ENCODE measurements around the gene SEZ6L.
"Not testable (repeated sequence)": the region's sequence is repeated elsewhere in the genome, so short reads cannot be mapped to it uniquely, and the experiment has no call there.

SEZ6L gene

DNA sequence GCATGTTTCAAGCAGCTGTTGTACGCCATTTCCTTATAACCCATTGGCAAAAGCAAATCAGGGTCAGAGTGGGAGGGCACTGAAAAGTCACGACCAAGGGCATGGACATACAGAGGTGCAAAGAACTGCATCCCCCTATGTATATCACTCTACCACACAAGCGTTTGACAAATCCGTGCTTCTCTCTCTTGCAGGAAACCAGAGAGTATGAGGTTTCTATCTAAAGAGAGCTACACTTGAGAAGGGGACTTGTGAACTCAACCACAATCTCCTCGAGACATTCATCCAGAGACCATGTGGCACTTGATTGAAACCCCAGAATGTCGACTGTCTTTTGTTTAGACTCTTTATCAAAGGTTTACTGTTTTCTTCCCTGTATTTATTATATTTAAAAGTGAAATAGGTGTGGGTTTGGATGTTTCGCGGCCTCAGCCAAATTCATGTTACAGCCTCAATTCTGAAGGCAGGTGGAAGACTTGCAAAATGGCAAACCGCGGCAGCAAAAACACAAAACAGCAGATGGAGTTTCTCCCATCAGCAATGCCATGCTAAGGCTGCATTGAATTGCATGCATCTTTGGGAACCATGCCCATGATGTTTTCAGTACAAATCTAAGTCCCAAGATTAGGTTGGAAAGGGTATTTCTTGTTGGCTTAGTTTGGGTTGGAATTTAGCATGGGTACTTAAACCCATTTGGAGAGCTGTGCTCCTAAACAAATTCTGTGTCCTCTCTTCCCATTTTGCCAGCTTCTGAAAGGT lies 211.0 kb downstream of the SEZ6L start:
- DNase-seq (ENCODE audit: low read depth, low spot score): no peak

GRCh38 chr22:26382782-26383181 lies 213.5 kb downstream of the SEZ6L start:
- no peak for DNase-seq (ENCODE audit: low read depth, low spot score)

- DNase-seq (ENCODE audit: low read depth, low spot score): no peak
These were observed 214.8 kb downstream of the SEZ6L start for GRCh38 chr22:26383968-26384556.

DNA sequence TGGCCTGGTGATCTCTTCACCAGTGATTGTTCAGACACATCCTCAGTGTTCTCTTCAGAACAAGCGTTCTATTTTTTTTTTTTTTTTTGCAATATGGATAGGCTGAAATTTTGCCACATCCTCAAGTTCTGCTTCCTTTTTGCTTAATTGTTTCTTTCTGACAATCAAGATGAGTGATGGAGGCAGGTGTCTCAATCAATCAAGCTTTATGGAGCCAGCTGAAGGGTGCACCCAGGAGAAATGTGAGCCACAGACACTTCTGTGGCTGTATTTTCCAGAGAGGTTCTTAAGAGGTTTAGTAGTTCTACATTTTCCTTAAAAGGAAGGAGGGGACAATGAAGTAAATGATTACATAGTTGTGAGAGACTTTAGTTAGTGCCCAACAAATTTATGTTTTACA lies 215.9 kb downstream of the SEZ6L start:
- no peak for DNase-seq (ENCODE audit: low read depth, low spot score)

- no peak for DNase-seq (ENCODE audit: low read depth, low spot score)
These were observed 219.9 kb downstream of the SEZ6L start for GRCh38 chr22:26389125-26389524.

GRCh38 chr22:26391091-26391490 lies 221.8 kb downstream of the SEZ6L start:
- DNase-seq (ENCODE audit: low read depth, low spot score): no peak

DNA sequence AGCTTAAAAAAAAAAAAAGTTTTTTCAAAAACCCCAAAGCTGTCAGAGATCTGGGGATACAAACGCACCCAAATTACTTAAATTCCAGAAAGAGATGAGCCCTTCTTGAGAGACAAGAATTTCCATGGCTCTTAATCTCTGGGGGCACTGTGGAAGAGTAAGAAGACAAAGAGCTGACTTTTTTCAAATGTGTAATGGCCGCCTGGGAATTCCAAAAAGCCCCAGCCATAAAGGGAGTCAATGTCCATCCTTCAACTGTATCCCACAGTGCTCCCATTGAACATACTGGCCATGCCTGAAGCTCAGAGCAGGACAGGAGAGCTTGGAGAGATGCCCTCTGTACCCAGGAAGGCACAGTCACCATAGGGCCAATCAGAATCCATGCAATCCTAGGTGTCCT lies 222.4 kb downstream of the SEZ6L start:
- DNase-seq (ENCODE audit: low read depth, low spot score): no peak

GRCh38 chr22:26393929-26394328 lies 224.7 kb downstream of the SEZ6L start:
- no peak for DNase-seq (ENCODE audit: low read depth, low spot score)

- no peak for DNase-seq (ENCODE audit: low read depth, low spot score)
These were observed 225.5 kb downstream of the SEZ6L start for GRCh38 chr22:26394777-26395176.

DNA sequence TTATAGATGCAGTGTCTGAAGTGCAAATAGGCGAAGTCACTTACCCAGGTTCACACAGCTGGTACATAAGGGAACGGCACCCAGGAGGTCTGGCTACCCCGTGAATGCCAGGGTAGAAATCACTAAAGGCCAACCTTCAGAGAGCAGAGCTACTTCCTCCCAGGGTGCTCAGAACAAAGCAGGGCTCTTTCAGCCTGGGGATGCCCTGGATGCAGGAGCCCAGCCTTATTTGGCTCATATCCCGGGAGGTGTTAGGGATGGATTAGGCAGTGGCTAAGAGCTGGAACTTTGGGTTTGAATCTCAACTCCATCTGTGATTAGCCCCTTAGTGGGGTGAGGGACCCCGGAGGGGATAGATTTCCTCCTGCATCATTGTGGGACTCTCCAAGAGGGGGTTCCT lies 226.7 kb downstream of the SEZ6L start:
- no peak for DNase-seq (ENCODE audit: low read depth, low spot score)

DNA sequence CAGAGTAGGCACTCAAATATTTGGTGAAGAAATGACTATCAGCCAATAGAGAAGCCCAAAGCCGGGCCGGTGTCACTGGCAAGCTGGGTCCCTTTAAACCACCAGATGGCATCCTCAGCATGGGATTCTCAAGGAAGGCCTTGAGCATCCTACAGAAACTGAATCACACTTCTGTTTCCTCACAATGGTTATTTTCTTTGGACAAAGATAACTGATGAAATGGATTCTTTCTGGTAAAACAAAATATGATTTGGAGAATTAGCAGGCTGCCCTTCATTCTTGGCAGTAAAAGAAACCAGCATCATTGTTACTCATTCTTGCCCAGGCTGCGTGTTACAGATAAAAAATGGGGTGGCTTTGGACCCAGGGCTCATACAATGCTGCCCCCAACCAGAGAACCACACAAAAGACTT lies 229.5 kb downstream of the SEZ6L start:
- DNase-seq (ENCODE audit: low read depth, low spot score): peak; percentile 34

GRCh38 chr22:26399289-26399688 lies 230.0 kb downstream of the SEZ6L start:
- no peak for DNase-seq (ENCODE audit: low read depth, low spot score)

DNA sequence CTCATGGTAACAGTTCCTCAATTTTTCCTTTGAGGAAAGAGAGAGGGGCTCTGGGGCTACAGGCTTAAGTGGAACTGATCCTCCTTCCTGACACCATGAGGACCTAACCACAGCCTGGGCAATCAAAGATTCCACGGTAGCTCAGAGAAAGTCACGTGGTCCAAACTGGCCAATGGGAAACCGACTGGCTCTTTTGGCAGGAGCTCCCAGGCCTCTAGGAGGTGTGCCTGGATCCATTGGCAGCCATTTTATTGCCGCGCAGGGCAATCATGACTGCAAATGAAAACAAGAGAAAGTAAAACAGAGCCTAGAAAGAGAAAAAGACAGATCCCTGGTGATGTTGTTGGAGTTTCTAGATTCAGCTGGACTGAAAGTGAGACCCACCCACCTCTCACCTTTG lies 232.5 kb downstream of the SEZ6L start:
- no peak for DNase-seq (ENCODE audit: low read depth, low spot score)

GRCh38 chr22:26404851-26405421 lies 235.7 kb downstream of the SEZ6L start:
- DNase-seq (ENCODE audit: low read depth, low spot score): no peak

DNA sequence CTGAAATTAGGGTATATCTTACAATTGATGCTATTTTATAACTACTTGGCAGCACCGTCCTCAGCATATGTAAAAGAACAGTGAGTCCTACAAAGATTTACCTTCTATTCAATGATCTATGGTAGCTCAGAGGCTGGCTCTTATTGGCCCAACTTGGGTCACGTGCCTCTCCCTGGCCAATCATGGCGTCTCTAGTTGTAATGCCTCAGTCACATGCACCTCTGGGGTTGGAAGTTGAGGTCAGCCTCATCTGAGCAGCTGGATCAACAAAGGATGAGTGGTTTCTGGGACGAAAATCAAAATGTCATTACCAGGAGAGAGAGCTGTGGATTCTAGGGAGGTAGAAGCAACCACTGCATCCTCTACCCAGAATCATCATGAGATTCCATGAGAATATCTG lies 236.9 kb downstream of the SEZ6L start:
- no peak for DNase-seq (ENCODE audit: low read depth, low spot score)

DNA sequence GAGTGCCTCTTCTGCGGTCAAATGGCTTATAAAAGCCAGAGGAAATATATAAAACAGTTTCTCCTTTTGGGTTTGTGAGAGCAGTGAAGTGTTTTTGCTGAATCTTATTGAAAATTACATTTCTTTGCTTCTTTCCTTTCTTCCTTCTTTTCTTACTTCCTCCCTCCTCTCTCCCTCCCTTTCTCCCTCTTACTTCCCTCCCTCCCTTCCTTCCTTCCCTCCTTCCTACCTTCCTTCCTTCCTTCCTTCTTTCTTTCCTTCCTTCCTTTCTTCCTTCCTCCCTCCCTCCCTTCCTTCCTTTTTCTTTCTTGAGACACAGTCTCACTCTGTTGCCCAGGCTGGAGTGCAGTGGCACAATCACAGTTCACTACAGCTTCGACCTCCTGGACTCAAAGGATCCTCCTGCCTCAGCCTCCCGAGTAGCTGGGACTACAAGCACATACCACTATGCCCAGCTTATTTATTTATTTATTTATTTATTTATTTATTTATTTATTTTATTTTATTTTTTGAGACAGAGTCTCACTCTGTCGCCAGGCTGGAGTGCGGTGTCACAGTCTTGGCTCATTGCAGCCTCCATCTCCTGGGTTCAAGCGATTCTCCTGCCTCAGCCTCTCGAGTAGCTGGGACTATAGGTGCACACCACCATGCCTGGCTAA lies 239.4 kb downstream of the SEZ6L start:
- DNase-seq (ENCODE audit: low read depth, low spot score): not testable (repeated sequence)

- no peak for DNase-seq (ENCODE audit: low read depth, low spot score)
These were observed 240.6 kb downstream of the SEZ6L start for GRCh38 chr22:26409719-26410335.

DNA sequence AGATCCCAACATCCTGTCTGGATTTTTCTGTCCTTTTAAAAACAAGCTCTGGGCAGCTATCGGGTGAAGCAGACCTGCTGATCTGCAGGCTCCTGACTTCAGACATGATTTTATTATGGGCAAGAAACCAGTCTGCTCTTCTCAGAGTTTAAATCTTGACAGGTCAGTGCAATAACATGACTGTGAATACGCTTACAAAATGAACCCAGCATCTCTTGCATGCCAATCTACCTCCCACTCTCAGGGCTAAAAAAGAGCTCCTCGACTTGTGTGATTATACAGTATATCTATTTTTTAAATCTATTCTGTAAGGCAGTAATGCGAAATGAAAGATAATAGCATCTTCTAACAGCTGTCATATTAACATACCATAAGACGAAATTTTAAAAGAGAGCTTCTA lies 241.1 kb downstream of the SEZ6L start:
- no peak for DNase-seq (ENCODE audit: low read depth, low spot score)

GRCh38 chr22:26414347-26414746 lies 245.1 kb downstream of the SEZ6L start:
- DNase-seq (ENCODE audit: low read depth, low spot score): no peak

- no peak for DNase-seq (ENCODE audit: low read depth, low spot score)
These were observed 247.0 kb downstream of the SEZ6L start for GRCh38 chr22:26416256-26416655.

GRCh38 chr22:26416670-26417276 lies 247.5 kb downstream of the SEZ6L start:
- no peak for DNase-seq (ENCODE audit: low read depth, low spot score)

GRCh38 chr22:26417406-26417805 lies 248.1 kb downstream of the SEZ6L start:
- DNase-seq (ENCODE audit: low read depth, low spot score): no peak

All from activated CD4-positive, CD25-positive, alpha-beta regulatory T cell treated with anti-CD3 and anti-CD28 coated beads, Interleukin-2, amount 50 U/mL, for 16 hours (primary cell).